Endothelial cell of umbilical vein (primary cell): ENCODE measurements around the gene NIT2. TPM values are rescaled to one million over a fixed set of nuclear protein-coding genes. Genes with fewer than 3 reads are reported as not detected.

Experiments
- BruUV-seq: library from RNA; stranded (reverse); fragments of 400-500 nt; replicated peaks from 2 replicates; lab custom pipeline; 2021; lab: Mats Ljungman, UMichigan
- CTCF ChIA-PET: fragments of 300-600, 350-600 bp; sonication (Branson Sonifier 250); formaldehyde crosslinking; loops from one replicate; lab custom pipeline; 2021; ENCODE audit warnings: antibody characterized with exemption, inconsistent platforms; lab: Charles Lee
- POLR2A ChIA-PET: fragments of 300-600, 350-600 bp; sonication (Branson Sonifier 250); formaldehyde crosslinking; loops from one replicate; lab custom pipeline; 2021; ENCODE audit warnings: antibody characterized with exemption, inconsistent platforms; lab: Charles Lee
- DNase-seq: peaks from one replicate; pipeline ENCODE4 v3.0.0-alpha.2; 2011; ENCODE audit warnings: low read depth, low spot score
- FAIRE-seq: peaks from 2 replicates; lab custom pipeline; 2011; peaks lifted over from hg19 to GRCh38; lab: Jason Lieb, UNC
- H2AFZ ChIP-seq: 2 replicates; pipeline ENCODE4 v1.6.0; 2012; ENCODE audit warnings: low read depth, low read length, control low read depth, inconsistent platforms
- H3K27ac ChIP-seq: 2 replicates; pipeline ENCODE4 v1.5.1; 2011; ENCODE audit warnings: low read depth, mild to moderate bottlenecking, control low read depth, low read length, moderate library complexity; ENCODE audit not compliant: insufficient read depth
- H3K27me3 ChIP-seq, 2 experiments: 2 replicates each; pipeline versions ENCODE4 v1.6.0 to v1.6.1; 2011; ENCODE audit warnings: low read length in 2 of 2, mixed read lengths in 1 of 2; ENCODE audit not compliant: control insufficient read depth in 2 of 2, insufficient read depth in 2 of 2
- H3K36me3 ChIP-seq, 2 experiments: 2 replicates in 1 of 2; 3 replicates in 1 of 2; pipeline ENCODE4 v1.5.1; 2011; ENCODE audit warnings: low read length in 2 of 2, mild to moderate bottlenecking in 1 of 2, moderate library complexity in 1 of 2; ENCODE audit not compliant: control insufficient read depth in 2 of 2, insufficient read depth in 2 of 2; ENCODE audit errors: extremely low read depth in 1 of 2
- H3K4me1 ChIP-seq: 3 replicates; pipeline ENCODE4 v1.5.1; 2011; ENCODE audit warnings: mild to moderate bottlenecking, low read length; ENCODE audit not compliant: control insufficient read depth, insufficient read depth; ENCODE audit errors: extremely low read depth
- H3K4me2 ChIP-seq: 2 replicates; pipeline ENCODE4 v1.6.1; 2011; ENCODE audit warnings: low read length, control low read depth, mixed read lengths; ENCODE audit not compliant: insufficient read depth
- H3K4me3 ChIP-seq, 3 experiments: fragments of 200-600 bp in 1 of 3; sonication (generic), shearing (Covaris generic) in 1 of 3; replicated peaks in 1 of 3; 2 replicates each; pipeline ENCODE4 v1.5.1; 2011 to 2016; ENCODE audit warnings: control low read depth in 3 of 3, low read length in 3 of 3, mild to moderate bottlenecking in 2 of 3, inconsistent platforms in 1 of 3, low read depth in 1 of 3, moderate library complexity in 1 of 3; ENCODE audit not compliant: insufficient read depth in 1 of 3
- H3K79me2 ChIP-seq: 2 replicates; pipeline ENCODE4 v1.6.0; 2012; ENCODE audit warnings: low read length, inconsistent platforms; ENCODE audit not compliant: control insufficient read depth, insufficient read depth
- H3K9ac ChIP-seq: replicated peaks from 2 replicates; pipeline ENCODE3; 2011; ENCODE audit warnings: low read length, control low read depth; ENCODE audit not compliant: insufficient read depth; ENCODE audit errors: extremely low read depth
- H3K9me1 ChIP-seq: replicated peaks from 3 replicates; pipeline ENCODE4 v1.6.0; 2011; ENCODE audit warnings: mild to moderate bottlenecking, low read length; ENCODE audit not compliant: control insufficient read depth, insufficient read depth; ENCODE audit errors: extremely low read depth
- H3K9me3 ChIP-seq: replicated peaks from 2 replicates; pipeline ENCODE4 v1.5.1; 2012; ENCODE audit warnings: low read length, inconsistent platforms; ENCODE audit not compliant: control insufficient read depth, insufficient read depth
- H4K20me1 ChIP-seq: replicated peaks from 2 replicates; pipeline ENCODE3; 2011; ENCODE audit warnings: mild to moderate bottlenecking, low read length; ENCODE audit not compliant: control insufficient read depth, insufficient read depth; ENCODE audit errors: extremely low read depth
- EZH2 ChIP-seq: IDR thresholded peaks from 2 replicates; pipeline ENCODE4 v1.6.1; 2012; ENCODE audit warnings: borderline replicate concordance, low read depth, mild to moderate bottlenecking, moderate library complexity, low read length, inconsistent platforms; ENCODE audit not compliant: severe bottlenecking
- FOS ChIP-seq: IDR thresholded peaks from 2 replicates; pipeline ENCODE4 v1.6.1; 2011; ENCODE audit warnings: mild to moderate bottlenecking, low read length, moderate library complexity, borderline replicate concordance; ENCODE audit not compliant: insufficient read depth
- GATA2 ChIP-seq: IDR thresholded peaks from 2 replicates; pipeline ENCODE4 v1.7.0; 2011; ENCODE audit warnings: low read depth, mild to moderate bottlenecking, moderate library complexity, mixed read lengths, low read length; ENCODE audit not compliant: insufficient read length, insufficient read depth
- JUN ChIP-seq: IDR thresholded peaks from 2 replicates; pipeline ENCODE4 v1.6.1; 2011; ENCODE audit warnings: borderline replicate concordance, low read depth; ENCODE audit not compliant: insufficient read length, insufficient read depth
- MYC ChIP-seq: IDR thresholded peaks from one replicate; pipeline ENCODE4 v1.6.1; 2011; ENCODE audit warnings: mild to moderate bottlenecking, low read depth, low read length
- POLR2A ChIP-seq: IDR thresholded peaks from 2 replicates; pipeline ENCODE4 v1.6.1; 2012; ENCODE audit warnings: low read depth, mild to moderate bottlenecking, control low read depth, low read length
- POLR2AphosphoS5 ChIP-seq: IDR thresholded peaks from 2 replicates; pipeline ENCODE4 v1.6.1; 2012; ENCODE audit warnings: low read depth, mild to moderate bottlenecking, control low read depth, low read length, moderate library complexity; ENCODE audit not compliant: insufficient read depth
- dilution Hi-C: fragments of 300-500 bp; cut with MboI; formaldehyde crosslinking; loops from one replicate; pipeline ENCODE4 v1.15.0; 2019; ENCODE audit warnings: low sequenced_read_pairs; ENCODE audit not compliant: extremely low pct_ligation_motif_present
- intact Hi-C: fragments of 100-400 bp; cut with micrococcal nuclease; formaldehyde crosslinking; loops from one replicate; pipeline ENCODE4 v1.10.0; 2022
- polyA plus RNA-seq, 4 experiments: library from polyadenylated mRNA; depleted of rRNA in 3 of 4; stranded (reverse) in 3 of 4; unstranded in 1 of 4; fragments of >200 nt; gene quantifications; 2 replicates each; pipeline versions ENCODE4 v1.2.1 to v1.2.3, GENCODE V29; 2011 to 2012; ENCODE audit warnings: missing spikeins in 1 of 4
- total RNA-seq: library from RNA; stranded (reverse); gene quantifications from 2 replicates; pipeline ENCODE4 v1.2.3, GENCODE V29; 2021
- TF ChIP-seq, protein P1 (sequence below), 2 donors: IDR thresholded peaks; 1 replicate in 1 of 2; 2 replicates in 1 of 2; pipeline ENCODE4 v1.5.1; 2011; ENCODE audit warnings: low read length in 2 of 2, mild to moderate bottlenecking in 2 of 2, moderate library complexity in 2 of 2, control low read depth in 1 of 2, inconsistent platforms in 1 of 2, low read depth in 1 of 2; ENCODE audit not compliant: insufficient read depth in 1 of 2; ENCODE audit errors: extremely low read depth in 1 of 2
- TF ChIP-seq, protein P2 (sequence below): IDR thresholded peaks from 2 replicates; pipeline ENCODE4 v1.6.1; 2011; ENCODE audit not compliant: insufficient read depth, insufficient read length

The NIT2 gene
- total and polyA plus RNA-seq, 2 donors (not counting 3 experiments of a cell fraction or from before 2014, with no cell fraction given): 19.4 to 20.5 TPM

DNA sequence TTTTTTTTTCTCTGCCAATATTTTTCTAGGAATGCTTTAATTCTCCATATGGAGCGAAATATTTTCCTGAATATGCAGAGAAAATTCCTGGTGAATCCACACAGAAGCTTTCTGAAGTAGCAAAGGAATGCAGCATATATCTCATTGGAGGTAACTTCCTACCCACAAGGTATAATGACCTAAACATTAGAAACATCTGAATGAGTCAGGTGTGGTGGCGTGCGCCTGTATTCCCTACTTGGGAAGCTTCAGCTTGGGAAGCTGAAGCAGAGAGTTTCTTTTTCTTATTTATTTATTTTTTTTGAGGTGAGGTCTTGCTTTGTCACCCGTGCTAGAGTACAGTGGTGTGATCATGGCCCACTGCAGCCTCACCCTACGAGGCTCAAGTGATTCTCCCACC, 5.2 kb downstream of the NIT2 start:
- H3K9ac ChIP-seq: no peak overlapping the region
- dilution Hi-C loops (no loop called here), intact Hi-C loops (no loop called here)
- ChIA-PET CTCF (interaction anchor here (1.0 to 1.4 kb wide), 2 partner anchors 17 to 18 kb away, joined by 3 read pairs; no protein-coding TSS in a partner anchor), POLR2A (no interaction called here)
- H3K9me1 ChIP-seq: no peaks in the 10 kb centered on the region
- no peak overlapping the region for H2AFZ ChIP-seq
- peaks cover 6% of the 10 kb centered on the region for H3K4me1 ChIP-seq
- H3K27ac ChIP-seq: no peak overlapping the region
- no peaks in the 10 kb centered on the region for H3K9me3 ChIP-seq
- no peaks in the 10 kb centered on the region for H4K20me1 ChIP-seq
- H3K27me3 ChIP-seq: no peaks in the 10 kb centered on the region
- H3K4me3 ChIP-seq: no peak overlapping the region
- TF ChIP-seq POLR2A (no peak), EZH2 (no peak), MYC (no peak), GATA2 (no peak), JUN (no peak), FOS (no peak), POLR2AphosphoS5 (no peak)
- TF ChIP-seq, protein P1, sequence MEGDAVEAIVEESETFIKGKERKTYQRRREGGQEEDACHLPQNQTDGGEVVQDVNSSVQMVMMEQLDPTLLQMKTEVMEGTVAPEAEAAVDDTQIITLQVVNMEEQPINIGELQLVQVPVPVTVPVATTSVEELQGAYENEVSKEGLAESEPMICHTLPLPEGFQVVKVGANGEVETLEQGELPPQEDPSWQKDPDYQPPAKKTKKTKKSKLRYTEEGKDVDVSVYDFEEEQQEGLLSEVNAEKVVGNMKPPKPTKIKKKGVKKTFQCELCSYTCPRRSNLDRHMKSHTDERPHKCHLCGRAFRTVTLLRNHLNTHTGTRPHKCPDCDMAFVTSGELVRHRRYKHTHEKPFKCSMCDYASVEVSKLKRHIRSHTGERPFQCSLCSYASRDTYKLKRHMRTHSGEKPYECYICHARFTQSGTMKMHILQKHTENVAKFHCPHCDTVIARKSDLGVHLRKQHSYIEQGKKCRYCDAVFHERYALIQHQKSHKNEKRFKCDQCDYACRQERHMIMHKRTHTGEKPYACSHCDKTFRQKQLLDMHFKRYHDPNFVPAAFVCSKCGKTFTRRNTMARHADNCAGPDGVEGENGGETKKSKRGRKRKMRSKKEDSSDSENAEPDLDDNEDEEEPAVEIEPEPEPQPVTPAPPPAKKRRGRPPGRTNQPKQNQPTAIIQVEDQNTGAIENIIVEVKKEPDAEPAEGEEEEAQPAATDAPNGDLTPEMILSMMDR (IDR thresholded peaks at IDR 0.05; ENCODE audit: extremely low read depth in 1 of 2, insufficient read depth in 1 of 2, low read depth in 1 of 2, low read length in 2 of 2): no peak
- TF ChIP-seq, protein P2, sequence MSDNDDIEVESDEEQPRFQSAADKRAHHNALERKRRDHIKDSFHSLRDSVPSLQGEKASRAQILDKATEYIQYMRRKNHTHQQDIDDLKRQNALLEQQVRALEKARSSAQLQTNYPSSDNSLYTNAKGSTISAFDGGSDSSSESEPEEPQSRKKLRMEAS: no peak
- H3K4me2 ChIP-seq: no peak overlapping the region
- H3K79me2 ChIP-seq: no peaks in the 10 kb centered on the region
- DNase-seq: no peak
- no TSS peak for BruUV-seq
- H3K36me3 ChIP-seq: peaks cover 0 to 3% of the 10 kb centered on the region in 2 experiments
- FAIRE-seq: no peak
